Activated T-cell treated with anti-CD3 and anti-CD28 coated beads, Interleukin-2, amount 50 U/mL, for 1 hour (primary cell): ENCODE measurements around the gene ARL4D.
"Not testable (repeated sequence)": the region's sequence is repeated elsewhere in the genome, so short reads cannot be mapped to it uniquely, and the experiment has no call there.

ENCODE experiments used
- DNase-seq: peaks from one replicate; pipeline ENCODE4 v3.0.0-alpha.2; 2020

ARL4D gene

GRCh38 chr17:43399839-43400328, 1.1 kb downstream of the ARL4D start:
- no peak for DNase-seq

- DNase-seq, result no peak
These were observed 2.3 kb downstream of the ARL4D start for GRCh38 chr17:43400943-43401717.

- DNase-seq, result no peak
These were observed 3.3 kb downstream of the ARL4D start for GRCh38 chr17:43402078-43402477.

- DNase-seq, result no peak
These were observed 3.8 kb downstream of the ARL4D start for GRCh38 chr17:43402567-43402966.

- no peak for DNase-seq
These were observed 5.1 kb downstream of the ARL4D start for GRCh38 chr17:43403846-43404245.

GRCh38 chr17:43405861-43406260, 7.1 kb downstream of the ARL4D start:
- no peak for DNase-seq

- DNase-seq, result no peak
These were observed 8.2 kb downstream of the ARL4D start for GRCh38 chr17:43406676-43407645.

GRCh38 chr17:43409131-43409530, 10.3 kb downstream of the ARL4D start:
- DNase-seq, result no peak

- no peak for DNase-seq
These were observed 12.0 kb downstream of the ARL4D start for GRCh38 chr17:43410557-43411368.

GRCh38 chr17:43411369-43411677, 12.5 kb downstream of the ARL4D start:
- no peak for DNase-seq

GRCh38 chr17:43411749-43412148, 13.0 kb downstream of the ARL4D start:
- DNase-seq, result no peak

- DNase-seq, result no peak
These were observed 13.4 kb downstream of the ARL4D start for GRCh38 chr17:43412166-43412565.

- DNase-seq, result no peak
These were observed 18.5 kb downstream of the ARL4D start for GRCh38 chr17:43416998-43417890.

- DNase-seq, result no peak
These were observed 19.9 kb downstream of the ARL4D start for GRCh38 chr17:43418441-43419374.

GRCh38 chr17:43419375-43419882, 20.6 kb downstream of the ARL4D start:
- DNase-seq, result not testable (repeated sequence)

- DNase-seq, result no peak
These were observed 25.1 kb downstream of the ARL4D start for GRCh38 chr17:43423777-43424455.

GRCh38 chr17:43427362-43428043, 28.7 kb downstream of the ARL4D start:
- no peak for DNase-seq

GRCh38 chr17:43428524-43428923, 29.7 kb downstream of the ARL4D start:
- DNase-seq, result no peak
